Left lung (tissue), 10 donors: ENCODE measurements around the gene MYBPC3. TPM values are rescaled to one million over a fixed set of nuclear protein-coding genes. Genes with fewer than 3 reads are reported as not detected.

ENCODE experiments used
- ATAC-seq: fragments of 200-7000 bp; cut with Tn5 transposase; one replicate; pipeline ENCODE4 v1.9.1; 2020; ENCODE audit warnings: moderate library complexity
- DNase-seq, 4 donors: peaks; one replicate each; pipeline ENCODE4 v3.0.0-alpha.2; 2013 to 2020
- H3K27ac ChIP-seq, 2 donors: fragments of 200-600 bp; sonication (generic) in 1 of 2; one replicate each; pipeline versions ENCODE4 v1.5.0 to v1.8.0; 2020 to 2021
- H3K27me3 ChIP-seq, 2 donors: fragments of 200-600 bp; sonication (generic) in 1 of 2; one replicate each; pipeline versions ENCODE4 v1.5.0 to v1.8.0; 2020 to 2021
- H3K36me3 ChIP-seq, 2 donors: fragments of 200-600 bp; sonication (generic) in 1 of 2; one replicate each; pipeline versions ENCODE4 v1.5.0 to v1.8.0; 2020 to 2021
- H3K4me1 ChIP-seq, 2 donors: fragments of 200-600 bp; one replicate each; pipeline ENCODE4 v1.8.0; 2021
- H3K4me3 ChIP-seq, 2 donors: fragments of 200-600 bp; sonication (generic) in 1 of 2; one replicate each; pipeline versions ENCODE4 v1.5.0 to v1.8.0; 2020 to 2021; ENCODE audit warnings: mild to moderate bottlenecking in 1 of 2
- H3K9me3 ChIP-seq, 2 donors: fragments of 200-600 bp; sonication (generic) in 1 of 2; one replicate each; pipeline versions ENCODE4 v1.5.0 to v1.8.0; 2020 to 2021
- CTCF ChIP-seq, 2 donors: fragments of 200-600 bp; sonication (generic) in 1 of 2; IDR thresholded peaks; one replicate each; pipeline versions ENCODE4 v1.5.0 to v1.8.0; 2021; ENCODE audit warnings: antibody characterized with exemption in 2 of 2
- intact Hi-C, 2 donors: fragments of 100-400 bp; cut with DNase I; formaldehyde crosslinking; loops; one replicate each; pipeline versions ENCODE4 v1.11.2 to v1.14.2; 2022
- polyA plus RNA-seq, 6 donors: library from polyadenylated mRNA; unstranded; fragments of 120-200 nt; gene quantifications; one replicate each; pipeline ENCODE4 v1.2.1, GENCODE V29; 2013; ENCODE audit not compliant: insufficient read length in 6 of 6
- total RNA-seq, 2 donors: library from RNA; stranded (reverse); fragmentation: NEBNext Ultra II Directional; extraction: Animal tissue kit (Norgen Biotek cat#: 25700); gene quantifications; one replicate each; pipeline ENCODE4 v1.2.1, GENCODE V29; 2021
- donor health status: DM: no; HTN: yes; CAD: no.
- donor health status: DM: no; HTN: no; CAD: no.

MYBPC3 gene
- total and polyA plus RNA-seq, 8 donors = 0.06 to 2.0 (median 0.25) TPM; not detected in 3

GRCh38 chr11:47306484-47306844 is 46.0 kb downstream of the MYBPC3 start:
- Histone ChIP-seq H3K27me3 (no peaks in the 10 kb centered on the region), H3K36me3 (peaks cover 0 to 100% of the 10 kb centered on the region in 2 donors), H3K4me1 (no peaks in the 10 kb centered on the region), H3K4me3 (no peak overlapping the region), H3K27ac (no peak overlapping the region), H3K9me3 (peaks cover 0 to 17% of the 10 kb centered on the region in 2 donors)
- ATAC-seq (no peak), DNase-seq (no peak)
- intact Hi-C loops = no loop called here
- no peak for TF ChIP-seq CTCF (IDR thresholded peaks at IDR 0.05)

- Histone ChIP-seq H3K27ac (no peak overlapping the region), H3K4me3 (no peak overlapping the region), H3K9me3 (peaks cover 0 to 17% of the 10 kb centered on the region in 2 donors), H3K36me3 (peaks cover 0 to 100% of the 10 kb centered on the region in 2 donors), H3K4me1 (no peaks in the 10 kb centered on the region), H3K27me3 (no peaks in the 10 kb centered on the region)
- intact Hi-C loops = no loop called here
- ATAC-seq (no peak), DNase-seq (no peak)
- no peak for TF ChIP-seq CTCF (IDR thresholded peaks at IDR 0.05)
These were observed 46.6 kb downstream of the MYBPC3 start for GRCh38 chr11:47305734-47306483.

GRCh38 chr11:47302853-47303252 is 49.6 kb downstream of the MYBPC3 start:
- H3K4me3 ChIP-seq = no peak overlapping the region
- peaks cover 0 to 29% of the 10 kb centered on the region in 2 donors for H3K9me3 ChIP-seq
- no peak for DNase-seq
- intact Hi-C loops = no loop called here
- no peaks in the 10 kb centered on the region for H3K27me3 ChIP-seq
- no peak for ATAC-seq
- H3K27ac ChIP-seq = no peak overlapping the region
- TF ChIP-seq CTCF (IDR thresholded peaks at IDR 0.05) = no peak
- H3K4me1 ChIP-seq = no peaks in the 10 kb centered on the region
- peaks cover 0 to 100% of the 10 kb centered on the region in 2 donors for H3K36me3 ChIP-seq

GRCh38 chr11:47299078-47299477 is 53.4 kb downstream of the MYBPC3 start:
- no peak for TF ChIP-seq CTCF (IDR thresholded peaks at IDR 0.05)
- ATAC-seq (no peak), DNase-seq (no peak)
- Histone ChIP-seq H3K4me1 (no peaks in the 10 kb centered on the region), H3K27me3 (no peaks in the 10 kb centered on the region), H3K36me3 (peaks cover 4 to 100% of the 10 kb centered on the region in 2 donors), H3K9me3 (peaks cover 0 to 29% of the 10 kb centered on the region in 2 donors), H3K4me3 (no peak overlapping the region), H3K27ac (no peak overlapping the region)
- intact Hi-C loops = no loop called here

- H3K4me3 ChIP-seq = no peak overlapping the region
- H3K9me3 ChIP-seq = peaks cover 0 to 13% of the 10 kb centered on the region in 2 donors
- ATAC-seq = no peak
- DNase-seq = no peak
- no peak for TF ChIP-seq CTCF (IDR thresholded peaks at IDR 0.05)
- H3K4me1 ChIP-seq = no peaks in the 10 kb centered on the region
- intact Hi-C loops = no loop called here
- H3K27ac ChIP-seq = no peak overlapping the region
- H3K36me3 ChIP-seq = peaks cover 4 to 100% of the 10 kb centered on the region in 2 donors
- H3K27me3 ChIP-seq = no peaks in the 10 kb centered on the region
These were observed 56.5 kb downstream of the MYBPC3 start for GRCh38 chr11:47296045-47296444.
